ENCODE results near the gene BLTP3B. TPM values are rescaled to one million over a fixed set of nuclear protein-coding genes. Genes with fewer than 3 reads are reported as not detected.

The BLTP3B gene
- polyA plus RNA-seq, 4 donors, result 19.4 to 25.8 (median 22.8) TPM

- DNase-seq (ENCODE audit: low read depth in 4 of 4, low spot score in 3 of 4), result no peak
These were observed 19.2 kb downstream of the BLTP3B start for GRCh38 chr12:100123316-100124095.

GRCh38 chr12:100120355-100120754 lies 22.3 kb downstream of the BLTP3B start:
- DNase-seq (ENCODE audit: low read depth in 4 of 4, low spot score in 3 of 4), result no peak

- DNase-seq (ENCODE audit: low read depth in 4 of 4, low spot score in 3 of 4), result no peak
These were observed 27.4 kb downstream of the BLTP3B start for GRCh38 chr12:100115291-100115690.

DNA sequence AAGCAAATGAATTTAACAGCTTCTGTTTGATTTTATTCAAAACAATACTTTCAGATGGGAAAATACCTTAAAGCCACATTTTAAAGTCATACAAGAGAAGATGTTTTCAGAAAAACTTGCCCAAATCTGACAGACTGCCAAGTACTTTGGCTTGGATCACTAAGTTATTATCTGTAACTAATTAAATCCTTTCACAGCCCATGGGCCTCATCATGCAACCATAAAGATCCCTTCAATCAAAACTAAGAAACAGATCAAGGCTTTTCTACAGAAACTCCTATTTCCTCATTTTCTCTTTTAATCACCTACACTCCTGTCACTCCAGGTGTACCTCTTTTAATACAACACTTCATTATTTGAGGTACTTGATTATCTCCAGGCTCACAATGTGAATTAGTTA lies 28.1 kb downstream of the BLTP3B start:
- no peak for DNase-seq (ENCODE audit: low read depth in 4 of 4, low spot score in 3 of 4)

DNA sequence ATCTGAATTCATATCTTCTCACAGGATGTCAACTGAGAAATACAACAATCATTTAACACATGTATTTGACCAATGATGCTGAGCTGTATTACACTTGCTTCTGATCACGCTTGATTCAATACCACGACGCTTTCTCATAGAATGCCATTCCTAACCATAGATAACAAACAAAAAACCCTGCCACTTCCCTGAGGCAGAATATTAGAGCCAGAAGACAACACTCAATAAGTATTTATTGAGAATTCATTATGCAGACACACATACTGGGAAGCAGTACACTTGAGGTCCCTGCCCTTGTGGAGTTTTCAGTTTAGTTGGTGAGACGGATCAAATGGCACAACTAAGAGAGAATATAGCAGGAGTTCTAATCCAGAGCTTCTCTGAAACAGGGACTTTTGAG lies 32.4 kb downstream of the BLTP3B start:
- DNase-seq (ENCODE audit: low read depth in 4 of 4, low spot score in 3 of 4), result no peak

DNA sequence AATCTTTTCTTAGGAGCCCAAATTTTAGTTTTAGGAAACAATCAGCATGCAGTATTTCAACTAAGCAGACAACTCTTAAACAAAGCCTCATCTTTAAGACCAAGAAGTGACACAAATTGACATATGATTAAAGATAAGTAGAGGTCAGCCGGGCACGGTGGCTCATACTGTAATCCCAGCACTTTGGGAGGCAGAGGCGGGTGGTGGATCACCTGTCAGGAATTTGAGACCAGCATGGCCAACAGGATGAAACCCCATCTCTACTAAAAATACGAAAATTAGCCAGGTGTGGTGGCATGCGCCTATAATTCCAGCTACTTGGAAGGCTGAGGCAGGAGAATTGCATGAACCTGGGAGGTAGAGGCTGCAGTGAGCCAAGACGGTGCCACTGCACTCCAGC lies 35.8 kb downstream of the BLTP3B start:
- no peak for DNase-seq (ENCODE audit: low read depth in 4 of 4, low spot score in 3 of 4)

DNA sequence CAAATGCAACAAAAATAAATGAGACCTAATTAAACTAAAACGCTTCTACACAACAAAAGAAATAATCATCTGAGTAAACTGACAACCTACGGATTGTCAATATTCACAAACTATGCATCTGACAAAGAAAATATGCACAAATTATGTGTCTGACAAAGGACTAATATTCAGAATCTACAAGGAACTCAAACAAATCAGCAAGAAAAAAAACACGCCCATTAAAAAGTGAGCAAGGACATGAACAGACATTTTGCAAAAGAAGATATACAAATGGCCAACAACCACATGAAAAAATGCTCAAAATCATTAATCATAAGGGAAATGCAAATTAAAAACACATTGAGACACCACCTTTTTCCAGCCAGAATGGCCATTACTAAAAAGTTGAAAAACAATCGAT lies 37.0 kb downstream of the BLTP3B start:
- DNase-seq (ENCODE audit: low read depth in 4 of 4, low spot score in 3 of 4), result no peak

GRCh38 chr12:100101000-100101399 lies 41.7 kb downstream of the BLTP3B start:
- no peak for DNase-seq (ENCODE audit: low read depth in 4 of 4, low spot score in 3 of 4)

Other genes with a start within 250 kb of the BLTP3B start
- 1 to 10 TPM; 3.7 to 6.3 (median 4.7) TPM for gene ANKS1B, start 157.9 kb downstream of the BLTP3B start, polyA plus RNA-seq (ENCODE audit: insufficient read length in 4 of 4)
- 10 to 100 TPM; 27.8 to 41.1 (median 37.0) TPM for gene ACTR6, start 57.9 kb upstream of the BLTP3B start, polyA plus RNA-seq (ENCODE audit: insufficient read length in 4 of 4)
- 1 to 10 TPM; 1.9 to 7.7 (median 6.9) TPM for gene DEPDC4, start 124.2 kb upstream of the BLTP3B start, polyA plus RNA-seq (ENCODE audit: insufficient read length in 4 of 4)
- gene SCYL2, start 124.3 kb upstream of the BLTP3B start, polyA plus RNA-seq (ENCODE audit: insufficient read length in 4 of 4), result 10 to 100 TPM; 35.9 to 60.6 (median 58.2) TPM
- gene SLC17A8, start 214.2 kb upstream of the BLTP3B start, polyA plus RNA-seq (ENCODE audit: insufficient read length in 4 of 4), result under 1 TPM; 0.19 to 0.60 (median 0.37) TPM

Measured in left renal pelvis (tissue), 4 donors.